Ishikawa (cell line): ENCODE results near the gene CEP55.

Experiments used
- CEBPB ChIP-seq: IDR thresholded peaks from 2 replicates; pipeline ENCODE4 v1.6.1; 2012
- CREB1 ChIP-seq: IDR thresholded peaks from 2 replicates; pipeline ENCODE4 v1.6.1; 2012; ENCODE audit warnings: low read depth
- EGR1 ChIP-seq: IDR thresholded peaks from 2 replicates; pipeline ENCODE4 v1.6.1; 2012
- EP300 ChIP-seq: IDR thresholded peaks from 2 replicates; pipeline ENCODE4 v1.6.1; 2012; ENCODE audit warnings: borderline replicate concordance
- FOXM1 ChIP-seq: IDR thresholded peaks from 2 replicates; pipeline ENCODE4 v1.6.1; 2012; ENCODE audit warnings: low read depth, borderline replicate concordance
- NFIC ChIP-seq: IDR thresholded peaks from 2 replicates; pipeline ENCODE4 v1.6.1; 2012
- RAD21 ChIP-seq: IDR thresholded peaks from 2 replicates; pipeline ENCODE4 v1.6.1; 2012; ENCODE audit warnings: low read depth
- YY1 ChIP-seq: IDR thresholded peaks from 2 replicates; pipeline ENCODE4 v1.6.1; 2012; ENCODE audit warnings: low read depth
- TF ChIP-seq, protein P1 (sequence below): IDR thresholded peaks from 2 replicates; pipeline ENCODE4 v1.6.1; 2012
- TF ChIP-seq, protein P2 (sequence below): IDR thresholded peaks from 2 replicates; pipeline ENCODE4 v1.6.1; 2012; ENCODE audit warnings: low read depth, mild to moderate bottlenecking

GRCh38 chr10:93516006-93516380, 19.6 kb downstream of the CEP55 start:
- TF ChIP-seq, protein P1, sequence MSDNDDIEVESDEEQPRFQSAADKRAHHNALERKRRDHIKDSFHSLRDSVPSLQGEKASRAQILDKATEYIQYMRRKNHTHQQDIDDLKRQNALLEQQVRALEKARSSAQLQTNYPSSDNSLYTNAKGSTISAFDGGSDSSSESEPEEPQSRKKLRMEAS, result no peak
- TF ChIP-seq FOXM1, result no peak
- TF ChIP-seq, protein P2, sequence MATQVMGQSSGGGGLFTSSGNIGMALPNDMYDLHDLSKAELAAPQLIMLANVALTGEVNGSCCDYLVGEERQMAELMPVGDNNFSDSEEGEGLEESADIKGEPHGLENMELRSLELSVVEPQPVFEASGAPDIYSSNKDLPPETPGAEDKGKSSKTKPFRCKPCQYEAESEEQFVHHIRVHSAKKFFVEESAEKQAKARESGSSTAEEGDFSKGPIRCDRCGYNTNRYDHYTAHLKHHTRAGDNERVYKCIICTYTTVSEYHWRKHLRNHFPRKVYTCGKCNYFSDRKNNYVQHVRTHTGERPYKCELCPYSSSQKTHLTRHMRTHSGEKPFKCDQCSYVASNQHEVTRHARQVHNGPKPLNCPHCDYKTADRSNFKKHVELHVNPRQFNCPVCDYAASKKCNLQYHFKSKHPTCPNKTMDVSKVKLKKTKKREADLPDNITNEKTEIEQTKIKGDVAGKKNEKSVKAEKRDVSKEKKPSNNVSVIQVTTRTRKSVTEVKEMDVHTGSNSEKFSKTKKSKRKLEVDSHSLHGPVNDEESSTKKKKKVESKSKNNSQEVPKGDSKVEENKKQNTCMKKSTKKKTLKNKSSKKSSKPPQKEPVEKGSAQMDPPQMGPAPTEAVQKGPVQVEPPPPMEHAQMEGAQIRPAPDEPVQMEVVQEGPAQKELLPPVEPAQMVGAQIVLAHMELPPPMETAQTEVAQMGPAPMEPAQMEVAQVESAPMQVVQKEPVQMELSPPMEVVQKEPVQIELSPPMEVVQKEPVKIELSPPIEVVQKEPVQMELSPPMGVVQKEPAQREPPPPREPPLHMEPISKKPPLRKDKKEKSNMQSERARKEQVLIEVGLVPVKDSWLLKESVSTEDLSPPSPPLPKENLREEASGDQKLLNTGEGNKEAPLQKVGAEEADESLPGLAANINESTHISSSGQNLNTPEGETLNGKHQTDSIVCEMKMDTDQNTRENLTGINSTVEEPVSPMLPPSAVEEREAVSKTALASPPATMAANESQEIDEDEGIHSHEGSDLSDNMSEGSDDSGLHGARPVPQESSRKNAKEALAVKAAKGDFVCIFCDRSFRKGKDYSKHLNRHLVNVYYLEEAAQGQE, result no peak
- no peak for TF ChIP-seq NFIC
- no peak for TF ChIP-seq EGR1
- no peak for TF ChIP-seq EP300
- TF ChIP-seq CEBPB, result no peak
- TF ChIP-seq YY1, result no peak
- TF ChIP-seq RAD21, result no peak
- TF ChIP-seq CREB1, result no peak
